HCT116 (cell line): ENCODE data around the gene FAM53B. TPM values are rescaled to one million over a fixed set of nuclear protein-coding genes. Genes with fewer than 3 reads are reported as not detected.

Source experiments
- ATAC-seq: fragments of 200-7000 bp; cut with Tn5 transposase; 2 replicates; pipeline ENCODE4 v1.9.1; 2020; ENCODE audit warnings: mild to moderate bottlenecking, moderate library complexity
- BruUV-seq: library from RNA; stranded (reverse); fragments of 400-500 nt; replicated peaks from 2 replicates; lab custom pipeline; 2021; lab: Mats Ljungman, UMichigan
- CTCF ChIA-PET: fragments of 300-600 bp; sonication (Branson Sonifier 250); formaldehyde crosslinking; loops from one replicate; lab custom pipeline; 2021; ENCODE audit warnings: antibody characterized with exemption; lab: Charles Lee
- POLR2A ChIA-PET: fragments of 300-600, 350-600 bp; sonication (Branson Sonifier 250); formaldehyde crosslinking; loops from one replicate; lab custom pipeline; 2021; ENCODE audit warnings: antibody characterized with exemption; lab: Charles Lee
- RAD21 ChIA-PET, 2 experiments: fragments of 300-600 bp; sonication (Branson Sonifier 250); formaldehyde crosslinking; loops; one replicate each; lab custom pipeline; 2023; ENCODE audit warnings: low total read pairs in 2 of 2; ENCODE audit not compliant: uncharacterized antibody in 2 of 2, unreplicated experiment in 2 of 2, low non-redundant PET in 1 of 2; lab: Charles Lee
- DNase-seq: peaks from one replicate; pipeline ENCODE4 v3.0.0-alpha.2; 2010; ENCODE audit warnings: low read depth, low spot score
- H2AFZ ChIP-seq: fragments of 200-600 bp; shearing (Covaris generic), sonication (generic); 2 replicates; pipeline ENCODE4 v1.6.1; 2017; ENCODE audit warnings: low read depth, mixed run types, mixed read lengths, antibody characterized with exemption, low read length; ENCODE audit not compliant: poor library complexity, severe bottlenecking
- H3K27ac ChIP-seq: 2 replicates; pipeline ENCODE4 v1.5.1; 2012; ENCODE audit warnings: low read depth, low read length
- H3K27me3 ChIP-seq: fragments of 200-600 bp; sonication (generic); 2 replicates; pipeline ENCODE4 v1.6.1; 2016; ENCODE audit warnings: mixed run types, low read length, mixed read lengths; ENCODE audit not compliant: insufficient read depth
- H3K36me3 ChIP-seq, 2 experiments: fragments of 200-500 bp in 1 of 2; fragments of 200-600 bp in 1 of 2; sonication (Bioruptor generic) in 1 of 2; sonication (generic) in 1 of 2; 2 replicates each; pipeline versions ENCODE4 v1.5.1 to v1.6.1; 2014 to 2016; ENCODE audit warnings: low read length in 2 of 2, inconsistent platforms in 1 of 2, mixed read lengths in 1 of 2, mixed run types in 1 of 2; ENCODE audit not compliant: insufficient read depth in 2 of 2, control insufficient read depth in 1 of 2
- H3K4me1 ChIP-seq, 2 experiments: fragments of 200-600 bp in 1 of 2; sonication (generic) in 1 of 2; 2 replicates each; pipeline versions ENCODE4 v1.5.1 to v1.6.1; 2012 to 2017; ENCODE audit warnings: low read length in 2 of 2, inconsistent platforms in 1 of 2, mild to moderate bottlenecking in 1 of 2, mixed read lengths in 1 of 2, mixed run types in 1 of 2, moderate library complexity in 1 of 2; ENCODE audit not compliant: insufficient read depth in 2 of 2, control insufficient read depth in 1 of 2
- H3K4me2 ChIP-seq: fragments of 200-600 bp; sonication (generic); 2 replicates; pipeline ENCODE4 v1.6.1; 2017; ENCODE audit warnings: mixed run types, low read length, mixed read lengths
- H3K4me3 ChIP-seq, 2 experiments: fragments of 200-600 bp in 1 of 2; sonication (generic) in 1 of 2; replicated peaks in 1 of 2; 2 replicates each; pipeline ENCODE4 v1.5.1; 2011 to 2016; ENCODE audit warnings: low read length in 2 of 2, control low read depth in 1 of 2, low read depth in 1 of 2, mild to moderate bottlenecking in 1 of 2, mixed read lengths in 1 of 2, mixed run types in 1 of 2
- H3K79me2 ChIP-seq: fragments of 200-600 bp; sonication (generic); 2 replicates; pipeline ENCODE4 v1.6.1; 2017; ENCODE audit warnings: mild to moderate bottlenecking, mixed run types, low read length, moderate library complexity, mixed read lengths; ENCODE audit not compliant: insufficient read depth
- H3K9ac ChIP-seq: fragments of 200-600 bp; sonication (generic); 2 replicates; pipeline ENCODE4 v1.6.1; 2016; ENCODE audit warnings: low read length, mixed read lengths
- H3K9me2 ChIP-seq: fragments of 200-600 bp; sonication (generic), shearing (Covaris generic); 2 replicates; pipeline ENCODE4 v1.6.1; 2017; ENCODE audit warnings: mixed run types, mild to moderate bottlenecking, moderate library complexity; ENCODE audit not compliant: insufficient read depth
- H3K9me3 ChIP-seq, 2 experiments: fragments of 200-500 bp in 1 of 2; fragments of 200-600 bp in 1 of 2; sonication (Bioruptor generic) in 1 of 2; sonication (generic) in 1 of 2; 2 replicates each; pipeline ENCODE4 v1.6.1; 2014 to 2017; ENCODE audit warnings: low read length in 2 of 2, mixed read lengths in 2 of 2, inconsistent platforms in 1 of 2, low read depth in 1 of 2, mild to moderate bottlenecking in 1 of 2, mixed run types in 1 of 2, moderate library complexity in 1 of 2; ENCODE audit not compliant: control insufficient read depth in 1 of 2, insufficient read depth in 1 of 2
- H4K20me1 ChIP-seq: fragments of 200-600 bp; sonication (generic), shearing (Covaris generic); 2 replicates; pipeline ENCODE4 v1.6.1; 2017; ENCODE audit warnings: mixed run types, mild to moderate bottlenecking, moderate library complexity; ENCODE audit not compliant: insufficient read depth
- CEBPB ChIP-seq: IDR thresholded peaks from 2 replicates; pipeline ENCODE4 v1.6.1; 2012; ENCODE audit warnings: low read depth
- CTCF ChIP-seq, 3 experiments: fragments of 200-600 bp in 1 of 3; sonication (generic) in 1 of 3; IDR thresholded peaks in 2 of 3; conservative IDR thresholded peaks in 1 of 3; 2 replicates each; pipeline ENCODE4 v1.5.1; 2012 to 2017; ENCODE audit warnings: low read depth in 2 of 3, low read length in 2 of 3, antibody characterized with exemption in 1 of 3, borderline replicate concordance in 1 of 3, control low read depth in 1 of 3, mild to moderate bottlenecking in 1 of 3, mixed read lengths in 1 of 3, mixed run types in 1 of 3, moderate library complexity in 1 of 3; ENCODE audit not compliant: insufficient read depth in 1 of 3
- EGR1 ChIP-seq: IDR thresholded peaks from 2 replicates; pipeline ENCODE4 v1.6.1; 2012; ENCODE audit warnings: low read depth
- RAD21 ChIP-seq: IDR thresholded peaks from 2 replicates; pipeline ENCODE4 v1.6.1; 2012; ENCODE audit warnings: low read depth, mild to moderate bottlenecking
- intact Hi-C: fragments of 100-400 bp; cut with micrococcal nuclease; formaldehyde crosslinking; loops from 2 replicates; pipeline ENCODE4 v1.10.0; 2022
- total RNA-seq: library from RNA; stranded (reverse); gene quantifications from one replicate; pipeline ENCODE4 v1.2.1, GENCODE V29; 2021; ENCODE audit not compliant: unreplicated experiment

FAM53B gene
- total RNA-seq, 1 experiment from 2014 or later: 19.6 TPM

- POLR2A ChIA-PET: interaction anchor here (0.8 kb wide), 1 partner anchor 15 kb away, joined by 3 read pairs; no protein-coding TSS in a partner anchor
- no peak overlapping the region for H3K4me3 ChIP-seq
- peak; percentile 50 for DNase-seq
Measured at GRCh38 chr10:124741281-124741921, 2.8 kb downstream of the FAM53B start.

More at GRCh38 chr10:124741281-124741921, 2.8 kb downstream of the FAM53B start:
- ChIA-PET RAD21 (interaction anchor here (0.6 to 1.2 kb wide), 2 partner anchors 202 to 211 kb away, joined by 3 to 10 read pairs (median 7); no protein-coding TSS in a partner anchor), CTCF (interaction anchor here (0.6 to 3.0 kb wide), 41 partner anchors 8 to 747 kb away, joined by 3 to 46 read pairs (median 5); partner anchors contain the start of genes EEF1AKMT2 and LHPP)
- Histone ChIP-seq H3K36me3 (no peaks in the 10 kb centered on the region), H3K27me3 (no peaks in the 10 kb centered on the region), H4K20me1 (no peaks in the 10 kb centered on the region), H3K9me3 (no peaks in the 10 kb centered on the region), H3K9me2 (no peaks in the 10 kb centered on the region), H3K79me2 (peaks cover 27% of the 10 kb centered on the region; the same call in 1 of the 2 replicates), H2AFZ (no peak overlapping the region), H3K9ac (no peak overlapping the region), H3K27ac (no peak overlapping the region), H3K4me1 (peaks cover 29 to 51% of the 10 kb centered on the region in 2 experiments), H3K4me2 (peak overlapping the region; percentile 4; the same call in 1 of the 2 replicates)
- TF ChIP-seq EGR1 (no peak), RAD21 (peak; percentile 88), CEBPB (no peak), CTCF (IDR thresholded peaks at IDR 0.05 in 2 of 3, conservative IDR thresholded peaks at IDR 0.05 in 1 of 3; ENCODE audit: borderline replicate concordance in 1 of 3, insufficient read depth in 1 of 3, low read depth in 2 of 3, low read length in 2 of 3) (peak; percentile 76 to 92 (median 89))
- ATAC-seq: peak; percentile 60
- BruUV-seq: TSS peak; percentile 12
- intact Hi-C loops: loop anchor here (1.0 to 5.0 kb wide), 6 partner anchors 94 to 1159 kb away; partner anchors contain the start of gene OAT
